Left renal pelvis (tissue), 4 donors: ENCODE data around the gene PDHB. TPM values are rescaled to one million over a fixed set of nuclear protein-coding genes. Genes with fewer than 3 reads are reported as not detected.

ENCODE experiments used
- DNase-seq, 4 donors: peaks; one replicate each; pipeline ENCODE4 v3.0.0-alpha.2; 2013; ENCODE audit warnings: low read depth in 4 of 4, low spot score in 3 of 4
- polyA plus RNA-seq, 4 donors: library from polyadenylated mRNA; unstranded; fragments of 120-200 nt; gene quantifications; one replicate each; pipeline ENCODE4 v1.2.1, GENCODE V29; 2013; ENCODE audit not compliant: insufficient read length in 4 of 4

The PDHB gene
- polyA plus RNA-seq, 4 donors, result 70.6 to 125 (median 108) TPM

- no peak for DNase-seq
These were observed 29.2 kb downstream of the PDHB start for GRCh38 chr3:58404396-58404795.

- no peak for DNase-seq
These were observed 30.0 kb downstream of the PDHB start for GRCh38 chr3:58403513-58404109.

- no peak for DNase-seq
These were observed 34.8 kb downstream of the PDHB start for GRCh38 chr3:58398669-58399333.

- DNase-seq, result no peak
These were observed 39.3 kb downstream of the PDHB start for GRCh38 chr3:58394339-58394738.

- no peak for DNase-seq
These were observed 41.5 kb downstream of the PDHB start for GRCh38 chr3:58392181-58392580.

- DNase-seq, result no peak
These were observed 42.3 kb downstream of the PDHB start for GRCh38 chr3:58391156-58391865.

GRCh38 chr3:58388550-58389091, 45.0 kb downstream of the PDHB start:
- peak in 1 of 4 donors; percentile 36 for DNase-seq

GRCh38 chr3:58387650-58388546, 45.7 kb downstream of the PDHB start:
- no peak for DNase-seq

GRCh38 chr3:58386626-58387365, 46.8 kb downstream of the PDHB start:
- DNase-seq, result no peak

GRCh38 chr3:58384381-58385090, 49.1 kb downstream of the PDHB start:
- DNase-seq, result no peak

GRCh38 chr3:58383904-58384303, 49.7 kb downstream of the PDHB start:
- no peak for DNase-seq

GRCh38 chr3:58383476-58383875, 50.2 kb downstream of the PDHB start:
- DNase-seq, result no peak

GRCh38 chr3:58379351-58380073, 54.1 kb downstream of the PDHB start:
- DNase-seq, result no peak

GRCh38 chr3:58377750-58378149, 55.9 kb downstream of the PDHB start:
- no peak for DNase-seq

Other genes with a start within 250 kb of the PDHB start
- gene DNASE1L3, start 222.9 kb downstream of the PDHB start, polyA plus RNA-seq, result 10 to 100 TPM in 1 of 4 donors, 1 to 10 TPM in 3; 2.5 to 17.2 (median 3.5) TPM
- 10 to 100 TPM in 2 of 4 donors, 1 to 10 TPM in 2; 7.6 to 11.7 (median 9.6) TPM for gene ABHD6, start 196.0 kb downstream of the PDHB start, polyA plus RNA-seq
- 10 to 100 TPM; 15.4 to 23.7 (median 21.2) TPM for gene RPP14, start 127.6 kb downstream of the PDHB start, polyA plus RNA-seq
- gene HTD2, start 127.3 kb downstream of the PDHB start, polyA plus RNA-seq, result 10 to 100 TPM; 10.1 to 17.1 (median 12.3) TPM
- gene PXK, start 100.9 kb downstream of the PDHB start, polyA plus RNA-seq, result 10 to 100 TPM; 23.2 to 30.6 (median 28.0) TPM
- gene KCTD6, start 58.3 kb upstream of the PDHB start, polyA plus RNA-seq, result 10 to 100 TPM; 24.0 to 35.1 (median 32.0) TPM
- gene ACOX2, start 103.4 kb upstream of the PDHB start, polyA plus RNA-seq, result 10 to 100 TPM; 19.0 to 40.0 (median 35.4) TPM
- 1 to 10 TPM; 3.0 to 6.0 (median 4.3) TPM for gene FAM107A, start 143.6 kb upstream of the PDHB start, polyA plus RNA-seq
- 1 to 10 TPM in 2 of 4 donors, under 1 TPM in 2; 0.20 to 3.0 (median 0.92) TPM for gene FAM3D, start 232.9 kb upstream of the PDHB start, polyA plus RNA-seq